Cardiac fibroblast (primary cell): ENCODE results near the gene FANCM.
A peak's percentile ranks its signal among the peaks of the same experiment; 100 is the strongest.

Source experiments
- DNase-seq, 2 donors: peaks; one replicate each; pipeline versions ENCODE4 v3.0.0 to v3.0.0-alpha.2; 2010; ENCODE audit warnings: low read depth in 2 of 2
- H3K4me3 ChIP-seq, 2 donors: replicated peaks in 1 of 2; 1 replicate in 1 of 2; 2 replicates in 1 of 2; pipeline ENCODE4 v1.5.1; 2011; ENCODE audit warnings: low read depth in 2 of 2, low read length in 2 of 2, mild to moderate bottlenecking in 2 of 2, moderate library complexity in 1 of 2
- CTCF ChIP-seq: IDR thresholded peaks from one replicate; pipeline ENCODE4 v1.5.1; 2011; ENCODE audit warnings: low read depth, mild to moderate bottlenecking, low read length, inconsistent platforms

Gene FANCM, protein sequence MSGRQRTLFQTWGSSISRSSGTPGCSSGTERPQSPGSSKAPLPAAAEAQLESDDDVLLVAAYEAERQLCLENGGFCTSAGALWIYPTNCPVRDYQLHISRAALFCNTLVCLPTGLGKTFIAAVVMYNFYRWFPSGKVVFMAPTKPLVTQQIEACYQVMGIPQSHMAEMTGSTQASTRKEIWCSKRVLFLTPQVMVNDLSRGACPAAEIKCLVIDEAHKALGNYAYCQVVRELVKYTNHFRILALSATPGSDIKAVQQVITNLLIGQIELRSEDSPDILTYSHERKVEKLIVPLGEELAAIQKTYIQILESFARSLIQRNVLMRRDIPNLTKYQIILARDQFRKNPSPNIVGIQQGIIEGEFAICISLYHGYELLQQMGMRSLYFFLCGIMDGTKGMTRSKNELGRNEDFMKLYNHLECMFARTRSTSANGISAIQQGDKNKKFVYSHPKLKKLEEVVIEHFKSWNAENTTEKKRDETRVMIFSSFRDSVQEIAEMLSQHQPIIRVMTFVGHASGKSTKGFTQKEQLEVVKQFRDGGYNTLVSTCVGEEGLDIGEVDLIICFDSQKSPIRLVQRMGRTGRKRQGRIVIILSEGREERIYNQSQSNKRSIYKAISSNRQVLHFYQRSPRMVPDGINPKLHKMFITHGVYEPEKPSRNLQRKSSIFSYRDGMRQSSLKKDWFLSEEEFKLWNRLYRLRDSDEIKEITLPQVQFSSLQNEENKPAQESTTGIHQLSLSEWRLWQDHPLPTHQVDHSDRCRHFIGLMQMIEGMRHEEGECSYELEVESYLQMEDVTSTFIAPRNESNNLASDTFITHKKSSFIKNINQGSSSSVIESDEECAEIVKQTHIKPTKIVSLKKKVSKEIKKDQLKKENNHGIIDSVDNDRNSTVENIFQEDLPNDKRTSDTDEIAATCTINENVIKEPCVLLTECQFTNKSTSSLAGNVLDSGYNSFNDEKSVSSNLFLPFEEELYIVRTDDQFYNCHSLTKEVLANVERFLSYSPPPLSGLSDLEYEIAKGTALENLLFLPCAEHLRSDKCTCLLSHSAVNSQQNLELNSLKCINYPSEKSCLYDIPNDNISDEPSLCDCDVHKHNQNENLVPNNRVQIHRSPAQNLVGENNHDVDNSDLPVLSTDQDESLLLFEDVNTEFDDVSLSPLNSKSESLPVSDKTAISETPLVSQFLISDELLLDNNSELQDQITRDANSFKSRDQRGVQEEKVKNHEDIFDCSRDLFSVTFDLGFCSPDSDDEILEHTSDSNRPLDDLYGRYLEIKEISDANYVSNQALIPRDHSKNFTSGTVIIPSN (N-terminal part only)

DNA sequence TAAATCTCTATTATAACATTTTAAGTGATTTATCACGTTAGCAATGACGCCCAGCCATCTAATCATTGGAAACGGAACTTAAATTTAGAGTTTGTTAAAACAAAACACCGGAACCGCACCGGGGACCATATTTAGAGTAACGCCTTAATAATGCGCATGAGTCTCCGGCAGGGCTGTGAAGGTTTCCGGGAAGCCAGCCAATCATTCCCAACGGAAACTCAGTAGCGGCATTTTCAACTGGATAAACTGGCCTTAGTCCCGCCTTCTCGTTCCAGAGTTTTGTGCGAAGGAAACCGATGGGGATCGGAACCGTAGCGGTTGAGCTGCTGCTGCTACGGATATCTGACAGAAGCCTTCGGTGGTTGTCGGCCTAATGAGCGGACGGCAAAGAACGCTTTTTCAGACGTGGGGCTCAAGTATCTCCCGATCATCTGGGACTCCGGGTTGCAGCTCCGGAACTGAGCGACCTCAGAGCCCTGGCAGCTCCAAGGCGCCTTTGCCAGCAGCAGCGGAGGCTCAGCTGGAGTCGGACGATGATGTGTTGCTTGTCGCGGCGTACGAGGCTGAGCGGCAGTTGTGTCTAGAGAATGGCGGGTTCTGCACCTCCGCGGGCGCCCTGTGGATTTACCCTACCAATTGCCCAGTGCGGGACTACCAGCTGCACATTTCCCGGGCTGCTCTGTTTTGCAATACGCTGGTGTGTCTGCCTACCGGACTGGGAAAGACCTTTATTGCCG, at the start of gene FANCM:
TSS of gene FANCM (plus strand) at position 272 of the 737 bp plus-strand sequence. CDS start at position 374, 102 bp downstream.
- TF ChIP-seq CTCF = no peak
- peak; percentile 99 for DNase-seq

DNA sequence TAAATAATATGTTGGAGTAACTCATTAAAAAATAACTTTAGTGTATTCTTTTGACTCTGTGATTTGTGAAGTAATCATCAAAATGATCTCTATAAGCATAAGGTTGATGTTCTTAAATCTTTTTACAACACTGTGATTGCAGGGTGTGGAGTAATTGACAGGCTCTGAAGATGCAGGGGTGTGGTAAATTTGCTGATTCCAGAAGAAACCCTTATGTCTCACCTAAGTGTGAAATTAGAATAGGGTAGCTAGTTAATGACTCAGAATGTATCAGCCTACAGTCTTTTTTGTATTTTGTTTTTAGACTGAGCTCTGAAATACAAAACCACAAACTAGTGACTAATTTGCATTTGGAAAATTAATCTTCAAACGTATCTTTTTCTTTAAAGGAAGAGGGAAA, 45.9 kb upstream of the FANCM start:
- DNase-seq = peak in 1 of 2 donors; percentile 57
- TF ChIP-seq CTCF = no peak
- no peak overlapping the region for H3K4me3 ChIP-seq

More for the DNA sequence above, at the start of gene FANCM:
- peak within 1 kb of the TSS; percentile 88 to 91 for H3K4me3 ChIP-seq

- TF ChIP-seq CTCF = no peak
- no peak overlapping the region for H3K4me3 ChIP-seq
- peak; percentile 27 to 70 for DNase-seq
Measured at GRCh38 chr14:45091710-45092109, 44.0 kb upstream of the FANCM start.

DNA sequence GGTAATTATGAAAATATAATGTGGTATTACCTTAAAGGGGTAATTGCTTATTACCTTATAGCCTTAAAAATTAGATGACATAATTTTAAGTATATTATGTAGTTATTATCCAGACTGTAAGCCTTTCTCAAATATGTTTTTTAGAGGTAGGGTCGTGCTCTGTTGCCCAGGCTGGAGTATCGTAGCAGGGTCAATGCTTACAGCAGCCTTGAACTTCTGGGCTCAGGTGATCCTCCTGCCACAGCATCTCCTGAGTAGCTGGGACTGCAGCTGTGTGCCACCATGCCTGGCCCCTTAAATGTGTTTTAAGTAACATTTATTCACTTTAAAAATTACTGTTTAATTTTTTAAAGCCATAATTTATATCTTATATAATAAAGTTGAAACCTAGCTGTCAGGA, 41.5 kb upstream of the FANCM start:
- H3K4me3 ChIP-seq = no peak overlapping the region
- TF ChIP-seq CTCF = no peak
- DNase-seq = no peak

- no peak overlapping the region for H3K4me3 ChIP-seq
- no peak for TF ChIP-seq CTCF
- no peak for DNase-seq
Measured at GRCh38 chr14:45095143-45095542, 40.6 kb upstream of the FANCM start.

DNA sequence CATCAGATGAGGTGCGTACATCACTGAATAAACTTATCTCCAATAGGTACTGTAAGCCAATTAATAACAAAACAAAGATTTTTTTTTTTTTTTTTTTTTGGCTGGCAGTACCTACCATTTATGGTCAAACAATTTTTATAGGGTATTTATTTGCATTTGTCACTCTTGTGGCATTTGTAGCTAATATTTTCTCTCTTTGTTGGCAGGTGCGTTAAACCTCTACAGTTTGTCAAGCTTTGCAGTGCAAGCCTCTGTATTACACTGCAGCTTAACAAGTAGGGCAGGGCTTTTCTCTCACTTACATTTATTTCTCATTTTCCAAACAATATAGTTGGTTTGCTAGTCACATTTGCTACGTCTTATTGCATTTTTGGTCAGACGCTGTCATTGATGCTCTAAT, 39.5 kb upstream of the FANCM start:
- no peak for TF ChIP-seq CTCF
- H3K4me3 ChIP-seq = no peak overlapping the region
- DNase-seq = no peak
